ENCODE data around the gene NATD1. TPM values are rescaled to one million over a fixed set of nuclear protein-coding genes. Genes with fewer than 3 reads are reported as not detected.

Gene NATD1
- total RNA-seq, 1 experiment from 2014 or later, result 3.1 TPM

DNA sequence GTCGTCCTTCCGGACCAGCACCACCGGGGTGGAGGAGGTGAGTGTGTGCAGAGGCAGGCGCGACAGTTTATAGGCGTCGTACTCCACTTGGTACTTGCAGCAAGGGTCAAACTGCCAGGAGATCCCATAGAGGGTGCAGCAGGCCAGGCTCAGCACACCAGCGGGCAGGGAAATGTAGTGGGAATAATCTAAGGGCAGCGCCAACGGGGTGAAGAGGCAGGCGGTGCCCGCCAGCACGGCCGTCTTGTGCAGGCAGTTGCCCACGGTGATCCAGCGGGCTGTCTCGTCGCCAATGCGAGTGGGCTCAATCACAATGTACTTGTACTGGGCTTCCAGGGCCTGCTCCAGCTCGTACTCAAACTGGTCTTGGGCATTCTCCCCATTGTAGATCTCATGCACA lies 54.8 kb downstream of the NATD1 start (continued):
- TF ChIP-seq, protein P1, sequence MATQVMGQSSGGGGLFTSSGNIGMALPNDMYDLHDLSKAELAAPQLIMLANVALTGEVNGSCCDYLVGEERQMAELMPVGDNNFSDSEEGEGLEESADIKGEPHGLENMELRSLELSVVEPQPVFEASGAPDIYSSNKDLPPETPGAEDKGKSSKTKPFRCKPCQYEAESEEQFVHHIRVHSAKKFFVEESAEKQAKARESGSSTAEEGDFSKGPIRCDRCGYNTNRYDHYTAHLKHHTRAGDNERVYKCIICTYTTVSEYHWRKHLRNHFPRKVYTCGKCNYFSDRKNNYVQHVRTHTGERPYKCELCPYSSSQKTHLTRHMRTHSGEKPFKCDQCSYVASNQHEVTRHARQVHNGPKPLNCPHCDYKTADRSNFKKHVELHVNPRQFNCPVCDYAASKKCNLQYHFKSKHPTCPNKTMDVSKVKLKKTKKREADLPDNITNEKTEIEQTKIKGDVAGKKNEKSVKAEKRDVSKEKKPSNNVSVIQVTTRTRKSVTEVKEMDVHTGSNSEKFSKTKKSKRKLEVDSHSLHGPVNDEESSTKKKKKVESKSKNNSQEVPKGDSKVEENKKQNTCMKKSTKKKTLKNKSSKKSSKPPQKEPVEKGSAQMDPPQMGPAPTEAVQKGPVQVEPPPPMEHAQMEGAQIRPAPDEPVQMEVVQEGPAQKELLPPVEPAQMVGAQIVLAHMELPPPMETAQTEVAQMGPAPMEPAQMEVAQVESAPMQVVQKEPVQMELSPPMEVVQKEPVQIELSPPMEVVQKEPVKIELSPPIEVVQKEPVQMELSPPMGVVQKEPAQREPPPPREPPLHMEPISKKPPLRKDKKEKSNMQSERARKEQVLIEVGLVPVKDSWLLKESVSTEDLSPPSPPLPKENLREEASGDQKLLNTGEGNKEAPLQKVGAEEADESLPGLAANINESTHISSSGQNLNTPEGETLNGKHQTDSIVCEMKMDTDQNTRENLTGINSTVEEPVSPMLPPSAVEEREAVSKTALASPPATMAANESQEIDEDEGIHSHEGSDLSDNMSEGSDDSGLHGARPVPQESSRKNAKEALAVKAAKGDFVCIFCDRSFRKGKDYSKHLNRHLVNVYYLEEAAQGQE (IDR thresholded peaks at IDR 0.05; ENCODE audit: low read depth), result no peak
- no peak for TF ChIP-seq ZFX (IDR thresholded peaks at IDR 0.05)
- TF ChIP-seq, protein P2, sequence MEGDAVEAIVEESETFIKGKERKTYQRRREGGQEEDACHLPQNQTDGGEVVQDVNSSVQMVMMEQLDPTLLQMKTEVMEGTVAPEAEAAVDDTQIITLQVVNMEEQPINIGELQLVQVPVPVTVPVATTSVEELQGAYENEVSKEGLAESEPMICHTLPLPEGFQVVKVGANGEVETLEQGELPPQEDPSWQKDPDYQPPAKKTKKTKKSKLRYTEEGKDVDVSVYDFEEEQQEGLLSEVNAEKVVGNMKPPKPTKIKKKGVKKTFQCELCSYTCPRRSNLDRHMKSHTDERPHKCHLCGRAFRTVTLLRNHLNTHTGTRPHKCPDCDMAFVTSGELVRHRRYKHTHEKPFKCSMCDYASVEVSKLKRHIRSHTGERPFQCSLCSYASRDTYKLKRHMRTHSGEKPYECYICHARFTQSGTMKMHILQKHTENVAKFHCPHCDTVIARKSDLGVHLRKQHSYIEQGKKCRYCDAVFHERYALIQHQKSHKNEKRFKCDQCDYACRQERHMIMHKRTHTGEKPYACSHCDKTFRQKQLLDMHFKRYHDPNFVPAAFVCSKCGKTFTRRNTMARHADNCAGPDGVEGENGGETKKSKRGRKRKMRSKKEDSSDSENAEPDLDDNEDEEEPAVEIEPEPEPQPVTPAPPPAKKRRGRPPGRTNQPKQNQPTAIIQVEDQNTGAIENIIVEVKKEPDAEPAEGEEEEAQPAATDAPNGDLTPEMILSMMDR (IDR thresholded peaks at IDR 0.05 in 2 of 3, conservative IDR thresholded peaks at IDR 0.05 in 1 of 3; ENCODE audit: borderline replicate concordance in 1 of 3, insufficient read depth in 1 of 3, low read depth in 2 of 3, low read length in 2 of 3), result no peak
- TF ChIP-seq SP1 (IDR thresholded peaks at IDR 0.05; ENCODE audit: low read depth), result no peak

- Histone ChIP-seq H3K4me2 (ENCODE audit: low read length) (no peak overlapping the region), H4K20me1 (ENCODE audit: insufficient read depth) (no peaks in the 10 kb centered on the region), H3K36me3 (ENCODE audit: control insufficient read depth in 1 of 2, insufficient read depth in 2 of 2, low read length in 2 of 2) (peaks cover 2 to 16% of the 10 kb centered on the region in 2 experiments), H3K9me3 (ENCODE audit: control insufficient read depth in 1 of 2, insufficient read depth in 1 of 2, low read depth in 1 of 2, low read length in 2 of 2) (no peaks in the 10 kb centered on the region), H3K9ac (ENCODE audit: low read length) (no peak overlapping the region), H3K4me1 (ENCODE audit: control insufficient read depth in 1 of 2, insufficient read depth in 2 of 2, low read length in 2 of 2) (peaks cover 0 to 6% of the 10 kb centered on the region in 2 experiments; a peak in 1 of 4 replicates), H2AFZ (ENCODE audit: low read depth, low read length, poor library complexity, severe bottlenecking) (no peak overlapping the region), H3K9me2 (ENCODE audit: insufficient read depth) (no peaks in the 10 kb centered on the region), H3K4me3 (replicated peaks in 1 of 2; ENCODE audit: low read depth in 1 of 2, low read length in 2 of 2) (no peak overlapping the region), H3K79me2 (ENCODE audit: insufficient read depth, low read length) (peaks cover 37% of the 10 kb centered on the region), H3K27ac (ENCODE audit: low read depth, low read length) (no peak overlapping the region), H3K27me3 (ENCODE audit: insufficient read depth, low read length) (no peaks in the 10 kb centered on the region)
- DNase-seq (ENCODE audit: low read depth, low spot score) (no peak), ATAC-seq (no peak)
- RAD21 ChIA-PET (ENCODE audit: low non-redundant PET in 1 of 2, low total read pairs in 2 of 2, uncharacterized antibody in 2 of 2, unreplicated experiment in 2 of 2), result no interaction called here
- CTCF ChIA-PET, result no interaction called here
- TF ChIP-seq FOSL1 (IDR thresholded peaks at IDR 0.05; ENCODE audit: low read depth) (no peak), ZFX (IDR thresholded peaks at IDR 0.05) (no peak), TCF7L2 (IDR thresholded peaks at IDR 0.05; ENCODE audit: borderline replicate concordance, extremely low read depth, insufficient read depth, insufficient read length) (no peak), JUND (IDR thresholded peaks at IDR 0.05) (no peak), POLR2AphosphoS5 (IDR thresholded peaks at IDR 0.05; ENCODE audit: low read depth, low read length) (no peak), SIN3A (IDR thresholded peaks at IDR 0.05; ENCODE audit: low read depth) (no peak), EZH2 (IDR thresholded peaks at IDR 0.05) (no peak), ZNF274 (IDR thresholded peaks at IDR 0.05; ENCODE audit: low read depth, low read length) (no peak), EZH2phosphoT487 (IDR thresholded peaks at IDR 0.05; ENCODE audit: borderline replicate concordance) (no peak), SP1 (IDR thresholded peaks at IDR 0.05; ENCODE audit: low read depth) (no peak), POLR2A (IDR thresholded peaks at IDR 0.05; ENCODE audit: borderline replicate concordance, extremely low read depth, insufficient read depth, insufficient read length) (no peak), RAD21 (IDR thresholded peaks at IDR 0.05; ENCODE audit: low read depth) (no peak), CEBPB (IDR thresholded peaks at IDR 0.05; ENCODE audit: low read depth) (no peak), MAX (IDR thresholded peaks at IDR 0.05) (no peak)
- intact Hi-C loops (cut with micrococcal nuclease), result no loop called here
- no TSS peak for BruUV-seq (replicated peaks)
- POLR2A ChIA-PET, result no interaction called here
These were observed 57.1 kb downstream of the NATD1 start for GRCh38 chr17:21196126-21196525.
